ENCODE data around the gene XG. TPM values are rescaled to one million over a fixed set of nuclear protein-coding genes. Genes with fewer than 3 reads are reported as not detected.
"Not testable (repeated sequence)": the region's sequence is repeated elsewhere in the genome, so short reads cannot be mapped to it uniquely, and the experiment has no call there.

Gene XG
- total RNA-seq, 2 experiments from 2014 or later = not detected

DNA sequence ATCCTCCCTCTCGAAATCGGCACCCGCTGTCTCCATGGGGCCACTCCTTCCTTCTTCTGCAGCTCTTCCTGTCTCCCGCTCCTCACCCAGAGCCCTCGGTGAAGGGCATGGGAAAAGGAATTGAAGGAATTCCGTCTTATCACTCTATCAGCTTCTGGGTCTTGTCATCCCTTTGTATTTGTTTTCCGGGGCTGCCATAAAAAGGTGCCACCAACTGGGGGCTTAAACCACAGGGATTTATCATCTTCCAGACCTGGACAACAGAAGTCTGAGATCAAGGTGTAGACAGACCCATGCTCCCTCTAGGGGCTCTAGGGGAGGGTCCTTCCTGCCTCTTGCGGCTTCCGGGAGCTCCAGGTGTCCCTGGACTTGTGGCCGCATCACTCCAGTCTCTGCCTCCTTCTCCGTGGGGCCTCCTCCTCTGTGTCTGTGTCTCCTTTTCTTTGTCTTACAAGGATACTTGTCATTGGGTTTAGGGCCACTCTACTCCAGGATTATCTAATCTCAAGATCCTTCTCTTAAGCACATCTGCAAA lies 36.7 kb upstream of the XG start:
- ChIA-PET CTCF (no interaction called here), POLR2A (no interaction called here)
- no peaks in the 10 kb centered on the region for H3K27me3 Mint-ChIP-seq
- no peak overlapping the region for H3K27ac Mint-ChIP-seq
- no peak for DNase-seq
- no peaks in the 10 kb centered on the region for H3K9me3 Mint-ChIP-seq
- peaks cover 69% of the 10 kb centered on the region for H3K36me3 Mint-ChIP-seq (ENCODE audit: low read depth)
- H3K4me1 Mint-ChIP-seq = peaks cover 50% of the 10 kb centered on the region
- H3K4me3 Mint-ChIP-seq = no peak overlapping the region

DNA sequence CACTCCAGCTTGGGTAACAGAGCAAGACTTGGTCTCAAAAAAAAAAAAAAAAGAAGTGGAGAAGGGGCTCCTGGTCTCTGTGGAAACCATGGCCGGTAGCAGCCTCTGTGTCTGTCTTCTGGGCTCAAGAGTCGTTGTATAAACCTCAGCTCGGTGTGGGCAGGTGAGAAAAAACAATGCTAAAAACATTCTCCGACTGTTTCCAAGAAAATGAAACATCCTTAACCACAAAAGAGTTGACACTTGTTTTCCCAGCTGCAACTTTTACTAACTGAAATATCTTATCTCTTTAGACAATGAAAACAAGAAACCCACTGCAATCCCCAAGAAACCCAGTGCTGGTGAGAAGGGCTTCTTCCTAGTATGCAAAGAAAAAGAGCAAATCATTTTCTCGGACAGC lies 34.5 kb upstream of the XG start:
- ChIA-PET CTCF (no interaction called here), POLR2A (no interaction called here)
- peak overlapping the region; percentile 55 for H3K27ac Mint-ChIP-seq
- peaks cover 39% of the 10 kb centered on the region for H3K4me1 Mint-ChIP-seq
- peaks cover 75% of the 10 kb centered on the region for H3K36me3 Mint-ChIP-seq (ENCODE audit: low read depth)
- no peaks in the 10 kb centered on the region for H3K27me3 Mint-ChIP-seq
- DNase-seq = no peak
- no peak overlapping the region for H3K4me3 Mint-ChIP-seq
- H3K9me3 Mint-ChIP-seq = no peaks in the 10 kb centered on the region

DNA sequence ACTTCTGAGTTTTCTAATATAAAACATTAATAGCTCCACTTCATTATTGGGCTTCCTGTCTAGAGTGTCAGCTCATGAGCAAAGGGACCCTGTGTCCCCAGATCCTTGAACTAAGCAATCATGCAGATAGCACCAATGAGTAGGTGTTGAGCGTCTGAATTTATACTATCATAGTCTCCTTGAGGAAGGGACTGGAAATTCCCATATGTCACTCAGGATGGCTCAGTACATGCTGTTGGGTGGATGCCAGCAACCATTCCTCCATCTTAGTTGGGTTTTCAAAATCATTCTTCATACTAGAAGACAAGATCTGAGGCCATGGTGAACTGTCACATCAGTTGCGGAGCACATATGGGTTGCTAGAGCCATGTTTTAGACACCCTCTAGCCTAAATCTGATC lies 33.0 kb upstream of the XG start:
- peaks cover 88% of the 10 kb centered on the region for H3K36me3 Mint-ChIP-seq (ENCODE audit: low read depth)
- ChIA-PET CTCF (no interaction called here), POLR2A (no interaction called here)
- H3K9me3 Mint-ChIP-seq = no peaks in the 10 kb centered on the region
- no peaks in the 10 kb centered on the region for H3K27me3 Mint-ChIP-seq
- H3K27ac Mint-ChIP-seq = no peak overlapping the region
- peaks cover 39% of the 10 kb centered on the region for H3K4me1 Mint-ChIP-seq
- no peak for DNase-seq
- no peak overlapping the region for H3K4me3 Mint-ChIP-seq

DNA sequence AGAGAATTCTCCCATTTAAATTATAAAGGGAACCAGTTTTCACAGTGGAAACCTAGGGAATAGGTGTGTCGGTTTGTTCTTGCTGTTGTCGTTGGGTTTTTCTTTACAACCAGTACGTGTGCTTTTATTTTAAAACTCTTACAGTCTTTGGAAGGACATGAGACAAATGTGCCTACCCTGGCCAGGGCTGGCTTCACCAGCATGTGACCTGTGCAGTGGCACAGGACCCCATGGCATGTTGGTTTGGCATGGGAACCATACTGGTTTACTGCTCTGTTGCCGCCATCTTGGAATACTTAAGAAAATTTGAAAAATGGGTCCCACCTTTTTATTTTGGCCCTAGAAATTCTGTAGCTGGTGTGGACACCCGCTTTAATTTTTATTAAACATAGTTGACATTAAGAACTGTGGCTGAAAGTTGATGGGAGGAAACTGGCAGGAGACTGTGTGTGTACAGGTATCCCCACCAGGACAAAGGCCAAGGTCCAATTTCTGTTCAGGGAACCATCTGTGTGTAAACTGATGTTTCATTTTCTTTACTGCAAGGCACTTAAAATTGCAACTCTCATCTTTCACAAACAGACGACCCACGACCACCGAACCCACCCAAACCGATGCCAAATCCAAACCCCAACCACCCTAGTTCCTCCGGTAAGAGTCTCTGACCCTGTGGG lies 31.9 kb upstream of the XG start:
- Mint-ChIP-seq H3K4me1 (peaks cover 32% of the 10 kb centered on the region), H3K27ac (no peak overlapping the region), H3K4me3 (no peak overlapping the region), H3K27me3 (no peaks in the 10 kb centered on the region), H3K36me3 (ENCODE audit: low read depth) (peaks cover 85% of the 10 kb centered on the region), H3K9me3 (no peaks in the 10 kb centered on the region)
- POLR2A ChIA-PET = no interaction called here
- CTCF ChIA-PET = no interaction called here
- no peak for DNase-seq

DNA sequence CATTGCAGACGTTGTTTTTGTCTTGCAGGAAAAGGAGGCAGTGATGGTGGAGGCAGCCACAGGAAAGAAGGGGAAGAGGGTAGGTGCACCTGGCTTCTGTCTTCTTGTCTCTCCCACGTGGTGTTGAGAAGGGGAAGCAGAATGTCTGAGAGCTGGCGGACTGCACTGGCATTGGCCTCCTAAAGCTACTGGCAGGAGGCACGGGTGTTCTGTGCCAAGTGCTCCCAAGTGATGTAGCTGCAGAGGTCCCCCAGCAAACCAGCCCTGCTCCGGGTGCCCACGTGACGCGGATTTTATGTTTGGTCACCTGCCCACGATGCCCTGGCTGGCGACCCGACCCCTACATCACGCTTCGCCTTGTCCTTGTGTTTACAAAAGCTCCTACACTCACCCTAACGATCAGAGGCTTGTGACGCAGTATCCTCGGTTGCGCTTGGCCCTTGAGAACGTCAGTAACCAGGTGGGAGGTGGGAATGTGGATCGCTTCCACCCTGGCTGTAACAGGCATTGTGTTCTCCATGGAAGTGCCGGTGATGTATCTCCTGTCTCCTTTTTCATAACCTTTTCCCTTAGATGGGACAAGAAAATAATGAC lies 28.5 kb upstream of the XG start:
- Mint-ChIP-seq H3K4me3 (no peak overlapping the region), H3K4me1 (peaks cover 2% of the 10 kb centered on the region), H3K27ac (no peak overlapping the region), H3K36me3 (ENCODE audit: low read depth) (peaks cover 73% of the 10 kb centered on the region), H3K27me3 (no peaks in the 10 kb centered on the region), H3K9me3 (no peaks in the 10 kb centered on the region)
- no peak for DNase-seq
- POLR2A ChIA-PET = no interaction called here
- CTCF ChIA-PET = no interaction called here

DNA sequence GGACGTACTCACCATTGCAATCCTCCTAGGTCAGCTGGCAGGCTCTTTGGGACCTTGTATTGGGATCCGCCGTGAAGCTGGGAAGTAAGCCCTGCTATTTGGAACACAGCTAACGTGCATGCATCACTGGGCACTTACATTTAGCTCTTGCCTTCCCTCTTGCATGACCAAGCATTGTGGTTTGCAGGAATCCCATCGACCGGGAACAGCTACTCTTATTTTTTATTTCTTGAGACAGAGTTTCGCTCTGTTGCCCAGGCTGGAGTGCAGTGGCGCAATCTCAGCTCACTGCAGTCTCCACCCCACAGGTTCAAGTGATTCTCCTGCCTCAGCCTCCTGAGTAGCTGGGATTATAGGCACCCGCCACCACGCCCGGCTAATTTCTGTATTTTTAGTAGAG lies 24.6 kb upstream of the XG start:
- H3K27me3 Mint-ChIP-seq, H3K9me3 Mint-ChIP-seq, POLR2A ChIA-PET, H3K4me3 Mint-ChIP-seq, CTCF ChIA-PET, H3K4me1 Mint-ChIP-seq, DNase-seq, H3K27ac Mint-ChIP-seq: not testable (repeated sequence)
- H3K36me3 Mint-ChIP-seq (ENCODE audit: low read depth) = peaks cover 68% of the 10 kb centered on the region

DNA sequence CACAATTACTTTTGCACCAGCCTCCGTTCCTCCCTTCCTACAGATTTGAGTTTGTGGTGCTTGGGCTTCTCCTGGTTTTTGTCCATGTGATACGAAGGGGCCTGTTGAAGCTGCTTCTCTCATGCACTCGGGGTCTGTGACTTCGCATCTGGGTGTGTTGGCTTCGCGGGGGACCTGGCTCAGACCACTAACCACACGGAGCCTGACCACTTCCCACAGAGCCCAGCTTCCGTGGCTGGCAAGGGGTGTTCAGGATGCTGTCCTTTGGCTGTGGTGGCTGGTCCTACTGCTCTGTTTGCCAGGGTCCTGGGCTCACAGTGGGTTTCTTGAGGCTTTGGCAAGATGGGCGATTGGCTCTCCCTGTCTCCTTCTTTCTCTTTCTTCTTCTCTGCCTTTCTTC lies 19.8 kb upstream of the XG start:
- DNase-seq = no peak
- ChIA-PET POLR2A (no interaction called here), CTCF (no interaction called here)
- Mint-ChIP-seq H3K36me3 (ENCODE audit: low read depth) (peaks cover 77% of the 10 kb centered on the region), H3K4me1 (peaks cover 16% of the 10 kb centered on the region), H3K4me3 (no peak overlapping the region), H3K27ac (no peak overlapping the region), H3K9me3 (no peaks in the 10 kb centered on the region), H3K27me3 (no peaks in the 10 kb centered on the region)

DNA sequence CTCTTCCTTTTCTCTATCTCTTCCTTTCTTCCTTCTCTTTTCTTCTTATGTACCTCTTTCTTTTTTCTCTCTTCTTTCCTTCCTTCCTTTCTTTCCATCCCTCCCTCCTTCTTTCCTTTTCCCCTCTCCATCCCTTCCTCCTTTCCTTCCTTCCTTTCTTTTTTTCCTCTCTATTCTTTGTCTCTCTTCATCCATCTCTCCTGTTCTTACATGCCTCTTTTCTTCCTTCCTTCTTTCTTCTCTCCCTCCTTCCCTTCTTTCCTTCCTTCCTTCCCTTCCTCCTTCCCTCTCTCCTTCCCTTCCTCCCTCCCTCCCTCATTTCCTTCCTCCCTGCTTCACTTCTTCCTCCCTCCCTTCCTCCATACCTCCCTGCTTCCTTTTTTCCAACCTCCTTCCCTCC lies 19.2 kb upstream of the XG start:
- H3K36me3 Mint-ChIP-seq (ENCODE audit: low read depth) = peaks cover 73% of the 10 kb centered on the region
- peaks cover 16% of the 10 kb centered on the region for H3K4me1 Mint-ChIP-seq
- H3K4me3 Mint-ChIP-seq = no peak overlapping the region
- no peak overlapping the region for H3K27ac Mint-ChIP-seq
- POLR2A ChIA-PET = no interaction called here
- no peaks in the 10 kb centered on the region for H3K9me3 Mint-ChIP-seq
- CTCF ChIA-PET = no interaction called here
- no peaks in the 10 kb centered on the region for H3K27me3 Mint-ChIP-seq
- no peak for DNase-seq

DNA sequence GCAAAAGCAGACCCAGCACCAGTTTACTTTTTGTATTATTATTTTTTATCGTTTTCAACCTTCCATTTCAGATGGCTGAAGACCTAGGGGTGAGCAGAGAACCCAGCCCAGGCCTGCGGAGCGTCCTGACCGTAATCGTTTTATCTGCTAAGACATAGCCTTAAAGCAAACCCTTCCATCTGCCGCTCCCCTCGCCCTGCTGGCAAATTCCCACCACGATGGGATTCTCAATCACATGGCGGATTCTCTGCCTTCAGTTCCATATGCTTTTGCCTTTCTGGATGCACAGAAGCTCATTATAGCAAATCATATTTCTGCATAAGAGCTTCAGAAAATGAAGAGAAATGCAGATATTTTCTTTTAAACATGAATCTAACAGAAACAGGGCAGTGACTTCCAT lies 18.6 kb upstream of the XG start:
- Mint-ChIP-seq H3K27ac (no peak overlapping the region), H3K9me3 (no peaks in the 10 kb centered on the region), H3K4me1 (peaks cover 16% of the 10 kb centered on the region), H3K4me3 (no peak overlapping the region), H3K36me3 (ENCODE audit: low read depth) (peaks cover 70% of the 10 kb centered on the region), H3K27me3 (no peaks in the 10 kb centered on the region)
- DNase-seq = no peak
- ChIA-PET CTCF (no interaction called here), POLR2A (no interaction called here)

DNA sequence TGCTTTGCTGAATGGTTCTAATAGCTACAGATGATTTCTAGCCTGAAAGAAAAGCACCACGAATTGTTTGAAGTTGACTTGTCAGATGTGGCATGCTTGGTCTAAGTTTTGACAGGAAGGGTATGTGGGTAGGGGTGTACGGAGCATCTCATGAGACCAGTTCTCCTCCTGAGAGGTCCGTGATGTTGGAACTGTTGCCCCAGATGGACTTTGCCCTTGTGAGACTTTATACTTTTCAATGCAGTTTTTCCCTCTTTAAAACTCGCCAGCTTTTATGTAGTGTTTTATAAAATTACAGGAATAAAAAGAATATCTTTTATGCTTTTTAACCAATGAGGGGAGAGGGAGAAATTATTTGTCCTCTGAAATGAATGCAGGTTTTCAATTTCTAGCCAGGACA lies 16.6 kb upstream of the XG start:
- H3K27me3 Mint-ChIP-seq = no peaks in the 10 kb centered on the region
- no peak overlapping the region for H3K4me3 Mint-ChIP-seq
- peaks cover 64% of the 10 kb centered on the region for H3K36me3 Mint-ChIP-seq (ENCODE audit: low read depth)
- no peak overlapping the region for H3K27ac Mint-ChIP-seq
- H3K4me1 Mint-ChIP-seq = peaks cover 16% of the 10 kb centered on the region
- H3K9me3 Mint-ChIP-seq = no peaks in the 10 kb centered on the region
- CTCF ChIA-PET = no interaction called here
- DNase-seq = no peak
- POLR2A ChIA-PET = no interaction called here

DNA sequence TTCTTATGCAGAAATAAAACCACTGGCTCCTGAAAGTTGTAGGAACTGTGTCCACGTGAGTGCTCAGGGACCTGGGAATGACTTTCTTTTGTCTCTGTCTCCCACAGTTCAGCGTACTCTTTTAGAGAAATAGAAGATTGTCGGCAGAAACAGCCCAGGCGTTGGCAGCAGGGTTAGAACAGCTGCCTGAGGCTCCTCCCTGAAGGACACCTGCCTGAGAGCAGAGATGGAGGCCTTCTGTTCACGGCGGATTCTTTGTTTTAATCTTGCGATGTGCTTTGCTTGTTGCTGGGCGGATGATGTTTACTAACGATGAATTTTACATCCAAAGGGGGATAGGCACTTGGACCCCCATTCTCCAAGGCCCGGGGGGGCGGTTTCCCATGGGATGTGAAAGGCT lies 11.2 kb upstream of the XG start:
- no peaks in the 10 kb centered on the region for H3K9me3 Mint-ChIP-seq
- H3K36me3 Mint-ChIP-seq (ENCODE audit: low read depth) = peaks cover 46% of the 10 kb centered on the region
- no peak overlapping the region for H3K27ac Mint-ChIP-seq
- H3K27me3 Mint-ChIP-seq = no peaks in the 10 kb centered on the region
- H3K4me3 Mint-ChIP-seq = no peak overlapping the region
- no peak for DNase-seq
- H3K4me1 Mint-ChIP-seq = no peaks in the 10 kb centered on the region
- ChIA-PET POLR2A (no interaction called here), CTCF (no interaction called here)

DNA sequence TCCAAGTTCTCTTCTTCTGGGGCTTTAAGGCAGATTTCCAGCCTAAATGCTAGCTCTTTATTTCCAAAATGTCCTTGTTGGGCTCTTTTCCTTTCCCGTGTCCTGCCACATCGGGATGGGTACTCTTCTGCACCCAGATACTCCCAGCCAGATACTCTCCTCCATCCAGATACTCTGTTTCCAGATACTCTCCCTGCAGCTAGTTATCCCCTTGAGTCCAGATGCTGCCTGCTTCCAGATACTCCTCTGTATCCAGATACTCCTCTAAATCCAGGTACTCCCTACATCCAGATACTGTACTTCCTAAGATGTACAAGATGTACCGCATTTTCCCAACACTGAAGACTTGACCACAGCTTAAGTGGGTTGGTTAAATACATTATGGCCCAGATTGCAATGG lies 10.5 kb upstream of the XG start:
- ChIA-PET POLR2A (no interaction called here), CTCF (no interaction called here)
- DNase-seq = no peak
- Mint-ChIP-seq H3K36me3 (ENCODE audit: low read depth) (peaks cover 42% of the 10 kb centered on the region), H3K27me3 (no peaks in the 10 kb centered on the region), H3K4me3 (no peak overlapping the region), H3K4me1 (no peaks in the 10 kb centered on the region), H3K27ac (no peak overlapping the region), H3K9me3 (no peaks in the 10 kb centered on the region)

DNA sequence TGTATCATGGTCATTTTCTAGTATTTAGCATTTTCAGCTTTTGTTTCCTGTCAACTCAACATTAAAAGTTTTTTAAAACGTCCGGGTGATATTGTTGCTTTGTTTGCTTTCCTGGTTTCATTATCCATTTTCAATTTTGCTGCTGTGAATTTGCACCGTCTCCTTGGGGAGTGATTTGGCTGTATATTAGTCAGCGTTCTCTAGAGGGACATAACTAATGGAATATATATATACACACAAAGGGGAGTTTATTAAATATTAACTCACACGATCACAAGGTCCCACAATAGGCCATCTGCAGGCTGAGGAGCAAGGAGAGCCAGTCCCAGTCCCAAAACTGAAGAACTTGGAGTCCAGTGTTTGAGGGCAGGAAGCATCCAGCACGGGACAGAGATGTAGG lies 5.6 kb upstream of the XG start:
- POLR2A ChIA-PET, H3K9me3 Mint-ChIP-seq: not testable (repeated sequence)

DNA sequence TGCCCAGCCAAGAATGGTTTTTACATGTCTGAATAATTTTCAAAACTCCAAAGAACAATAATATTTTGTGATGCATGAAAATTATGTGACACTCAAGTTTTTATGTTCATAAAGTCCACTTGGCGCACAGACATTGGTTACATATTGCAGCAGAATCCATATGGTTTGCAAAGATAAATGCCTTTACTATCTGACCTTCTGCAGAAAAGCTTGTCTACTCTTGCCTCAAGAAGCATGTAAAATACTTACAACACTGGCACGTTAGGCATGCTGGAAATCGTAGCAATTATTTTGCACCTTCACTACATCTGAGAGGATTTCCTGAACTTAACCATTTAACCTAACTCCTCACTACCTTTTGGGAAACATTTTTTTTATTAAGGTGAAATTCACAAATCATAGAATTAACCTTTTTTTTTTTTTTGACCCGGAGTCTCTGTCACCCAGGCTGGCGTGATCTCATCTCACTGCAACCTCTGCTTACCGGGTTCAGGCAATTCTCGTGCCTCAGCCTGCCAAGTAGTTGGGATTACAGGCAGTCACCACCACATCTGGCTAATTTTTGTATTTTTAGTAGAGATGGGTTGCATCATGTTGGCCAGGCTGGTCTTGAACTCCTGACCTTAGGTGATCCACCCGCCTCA lies 3.5 kb upstream of the XG start:
- CTCF ChIA-PET = no interaction called here
- no peaks in the 10 kb centered on the region for H3K4me1 Mint-ChIP-seq
- peaks cover 7% of the 10 kb centered on the region for H3K27me3 Mint-ChIP-seq
- no peak for DNase-seq
- no peak overlapping the region for H3K27ac Mint-ChIP-seq
- peaks cover 3% of the 10 kb centered on the region for H3K36me3 Mint-ChIP-seq (ENCODE audit: low read depth)
- H3K4me3 Mint-ChIP-seq = no peak overlapping the region
- no peaks in the 10 kb centered on the region for H3K9me3 Mint-ChIP-seq
- POLR2A ChIA-PET = no interaction called here

More for the DNA sequence above, 5.6 kb upstream of the XG start:
- DNase-seq, H3K27me3 Mint-ChIP-seq, H3K4me3 Mint-ChIP-seq, CTCF ChIA-PET, H3K4me1 Mint-ChIP-seq, H3K27ac Mint-ChIP-seq: not testable (repeated sequence)
- peaks cover 19% of the 10 kb centered on the region for H3K36me3 Mint-ChIP-seq (ENCODE audit: low read depth)
